Measurements from ENCODE around the gene PNPLA7.
"Not testable (repeated sequence)": the region's sequence is repeated elsewhere in the genome, so short reads cannot be mapped to it uniquely, and the experiment has no call there.

The PNPLA7 gene

DNA sequence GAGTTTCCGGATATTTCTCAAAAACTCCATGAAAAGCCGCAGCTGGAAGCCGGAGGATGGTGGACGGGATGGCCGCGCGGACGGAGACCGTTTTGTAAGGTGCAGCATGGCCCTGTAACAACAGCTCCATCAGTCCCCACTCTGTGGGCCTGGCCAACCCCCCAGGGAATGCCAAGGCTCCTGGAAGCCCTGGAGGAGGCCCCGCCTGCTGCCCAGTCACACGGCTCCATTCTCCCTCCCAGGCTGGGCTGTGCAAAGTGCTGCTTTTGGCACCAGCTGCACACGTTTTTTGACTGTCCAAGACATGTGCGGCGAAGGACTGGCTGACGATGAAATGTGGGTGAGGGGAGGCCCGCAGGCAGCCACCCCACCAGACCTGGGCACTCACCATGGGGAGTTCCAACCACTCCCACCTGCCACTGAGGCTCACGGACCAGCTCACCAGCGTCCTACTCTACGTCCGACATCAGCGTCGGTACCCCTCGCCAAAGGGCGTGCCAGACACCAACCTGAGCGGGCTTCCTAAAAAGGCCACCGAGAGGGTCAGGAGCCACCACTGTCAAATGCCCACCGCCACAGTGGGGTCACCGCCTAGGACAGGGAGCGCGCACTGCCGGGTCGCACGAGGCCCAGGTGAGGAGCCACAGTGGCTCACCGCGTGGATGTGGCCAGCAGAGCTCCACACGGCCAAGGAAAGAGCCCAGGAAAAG, 27.3 kb downstream of the PNPLA7 start:
- Mint-ChIP-seq H3K4me1 (ENCODE audit: low read depth) (peaks cover 4% of the 10 kb centered on the region), H3K36me3 (ENCODE audit: low read depth) (no peaks in the 10 kb centered on the region), H3K9me3 (no peaks in the 10 kb centered on the region), H3K27me3 (peaks cover 13% of the 10 kb centered on the region), H3K27ac (no peak overlapping the region), H3K4me3 (no peak overlapping the region)
- intact Hi-C loops (cut with micrococcal nuclease), result loop anchor here (10.0 kb wide), 1 partner anchor 228 kb away; no protein-coding TSS in a partner anchor

DNA sequence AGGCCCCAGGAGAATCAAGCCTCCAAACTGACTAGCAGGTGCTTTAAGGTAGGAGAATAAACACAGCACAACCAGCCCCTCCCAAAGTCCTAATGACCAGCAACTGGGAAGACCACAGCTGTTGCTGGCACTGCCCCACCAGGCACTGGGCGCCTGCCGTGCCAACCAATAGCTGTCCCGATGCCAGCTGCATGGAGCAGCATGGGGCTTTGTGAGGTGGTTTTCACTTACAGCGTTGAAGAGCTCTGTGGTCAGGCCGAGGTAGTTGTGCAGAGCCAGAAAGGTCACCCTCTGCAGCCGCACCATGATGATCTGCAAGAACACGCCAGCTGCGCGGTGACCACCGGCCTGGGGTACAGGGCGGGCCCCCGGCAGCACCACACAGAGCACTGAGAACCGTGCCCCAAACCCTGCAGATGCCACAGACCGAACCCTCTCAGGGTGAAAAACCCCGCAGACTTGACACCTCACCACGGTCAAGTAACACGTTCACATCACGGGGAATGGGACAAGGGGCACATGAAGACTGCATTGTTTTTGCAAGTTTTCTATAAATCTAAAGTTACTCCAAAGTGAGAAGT, 28.7 kb downstream of the PNPLA7 start:
- Mint-ChIP-seq H3K9me3 (no peaks in the 10 kb centered on the region), H3K27ac (no peak overlapping the region), H3K4me3 (no peak overlapping the region), H3K27me3 (peaks cover 6% of the 10 kb centered on the region), H3K4me1 (ENCODE audit: low read depth) (peaks cover 4% of the 10 kb centered on the region), H3K36me3 (ENCODE audit: low read depth) (no peaks in the 10 kb centered on the region)
- intact Hi-C loops (cut with micrococcal nuclease), result loop anchor here (10.0 kb wide), 1 partner anchor 227 kb away; no protein-coding TSS in a partner anchor

GRCh38 chr9:137520614-137521404, 29.4 kb downstream of the PNPLA7 start:
- no peaks in the 10 kb centered on the region for H3K36me3 Mint-ChIP-seq (ENCODE audit: low read depth)
- H3K27me3 Mint-ChIP-seq, result peaks cover 6% of the 10 kb centered on the region
- intact Hi-C loops (cut with micrococcal nuclease), result loop anchor here (10.0 kb wide), 1 partner anchor 226 kb away; no protein-coding TSS in a partner anchor
- H3K4me3 Mint-ChIP-seq, result no peak overlapping the region
- peaks cover 4% of the 10 kb centered on the region for H3K4me1 Mint-ChIP-seq (ENCODE audit: low read depth)
- no peaks in the 10 kb centered on the region for H3K9me3 Mint-ChIP-seq
- H3K27ac Mint-ChIP-seq, result no peak overlapping the region

DNA sequence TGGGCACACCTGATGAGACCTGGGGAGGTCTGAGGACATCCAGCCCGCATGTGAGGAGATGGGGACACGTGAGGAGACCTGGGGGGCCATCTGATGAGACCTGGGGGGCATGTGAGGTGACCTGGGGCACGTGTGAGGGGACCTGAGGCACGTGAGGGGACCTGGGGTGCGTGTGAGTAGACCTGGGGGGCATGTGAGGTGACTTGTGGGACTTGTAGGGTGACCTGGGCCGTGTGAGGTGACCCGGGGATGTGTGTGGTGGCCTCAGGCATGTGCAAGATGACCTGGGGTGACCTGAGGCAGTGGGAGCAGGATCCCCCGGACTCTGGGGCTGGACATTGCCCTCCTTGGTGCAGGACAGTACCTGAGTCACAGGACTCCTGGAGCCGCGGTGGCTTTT, 30.6 kb downstream of the PNPLA7 start:
- H3K9me3 Mint-ChIP-seq, result no peaks in the 10 kb centered on the region
- H3K27me3 Mint-ChIP-seq, result no peaks in the 10 kb centered on the region
- intact Hi-C loops (cut with micrococcal nuclease), result no loop called here
- no peaks in the 10 kb centered on the region for H3K36me3 Mint-ChIP-seq (ENCODE audit: low read depth)
- no peaks in the 10 kb centered on the region for H3K4me1 Mint-ChIP-seq (ENCODE audit: low read depth)
- H3K4me3 Mint-ChIP-seq, result no peak overlapping the region
- H3K27ac Mint-ChIP-seq, result no peak overlapping the region

GRCh38 chr9:137518661-137519459, 31.3 kb downstream of the PNPLA7 start:
- intact Hi-C loops (cut with micrococcal nuclease); H3K4me3 Mint-ChIP-seq; H3K27ac Mint-ChIP-seq; H3K9me3 Mint-ChIP-seq; H3K4me1 Mint-ChIP-seq (ENCODE audit: low read depth); H3K36me3 Mint-ChIP-seq (ENCODE audit: low read depth); H3K27me3 Mint-ChIP-seq: not testable (repeated sequence)

DNA sequence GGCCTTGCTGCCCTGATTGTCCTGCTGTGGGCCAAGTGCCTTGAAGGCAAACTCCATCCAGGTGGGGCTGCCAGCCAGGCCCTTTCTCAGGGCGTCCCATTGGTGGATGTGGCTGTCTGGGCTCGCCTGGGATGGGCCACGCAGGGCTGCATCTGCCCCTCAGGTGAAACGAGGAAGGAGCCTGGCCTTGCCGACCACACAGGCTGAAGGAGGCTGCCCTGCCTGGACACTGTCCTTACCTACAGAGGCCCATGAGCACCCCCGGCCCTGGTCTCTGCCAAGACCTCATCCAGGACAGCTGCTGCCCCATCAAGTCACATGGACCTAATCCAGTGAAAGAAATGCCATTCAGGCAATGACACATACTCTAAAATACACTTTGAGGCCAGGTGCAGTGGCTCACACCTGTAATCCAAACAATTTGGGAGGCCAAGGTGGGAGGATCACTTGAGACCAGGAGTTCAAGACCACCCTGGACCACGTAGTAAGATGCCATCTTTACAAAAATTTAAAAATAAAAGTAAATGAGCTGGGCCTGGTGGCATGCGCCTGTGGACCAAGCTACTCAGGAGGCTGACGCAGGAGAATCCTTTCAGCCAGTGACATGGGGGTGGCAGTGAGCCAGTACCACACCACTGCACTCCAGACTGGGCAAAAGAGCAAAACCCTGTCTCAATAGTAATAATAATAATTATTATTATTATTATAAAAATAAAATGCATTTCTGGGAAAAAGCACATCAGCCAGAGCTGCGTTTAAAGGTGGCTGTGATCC, 33.9 kb downstream of the PNPLA7 start:
- intact Hi-C loops (cut with micrococcal nuclease), result no loop called here
- H3K27ac Mint-ChIP-seq, result no peak overlapping the region

DNA sequence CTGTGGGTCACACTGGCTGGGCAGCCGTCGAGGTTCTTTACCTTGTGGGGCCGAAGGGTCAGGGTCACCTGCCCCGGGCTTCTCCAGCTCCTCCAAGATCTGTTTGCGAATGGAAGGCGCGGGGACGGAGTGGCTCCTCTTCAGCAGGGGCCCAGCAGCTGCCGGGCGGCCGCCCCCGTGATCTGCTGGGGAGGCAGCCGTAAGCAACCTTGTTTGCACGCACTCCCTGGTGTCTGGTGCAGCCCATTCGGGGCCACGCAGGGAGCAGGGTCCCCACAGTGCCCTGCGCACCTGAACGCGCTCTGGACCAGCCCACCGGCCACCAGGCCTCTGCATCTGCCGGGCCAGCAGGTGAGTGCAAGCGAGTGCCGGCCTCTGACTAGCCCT, 34.9 kb downstream of the PNPLA7 start:
- Mint-ChIP-seq H3K4me1 (ENCODE audit: low read depth) (peaks cover 5% of the 10 kb centered on the region), H3K9me3 (no peaks in the 10 kb centered on the region), H3K36me3 (ENCODE audit: low read depth) (no peaks in the 10 kb centered on the region), H3K4me3 (no peak overlapping the region), H3K27me3 (no peaks in the 10 kb centered on the region), H3K27ac (no peak overlapping the region)
- intact Hi-C loops (cut with micrococcal nuclease), result no loop called here

More for the DNA sequence above, 33.9 kb downstream of the PNPLA7 start:
- H3K36me3 Mint-ChIP-seq (ENCODE audit: low read depth), result no peaks in the 10 kb centered on the region
- H3K4me1 Mint-ChIP-seq (ENCODE audit: low read depth), result peaks cover 5% of the 10 kb centered on the region
- H3K27me3 Mint-ChIP-seq, result no peaks in the 10 kb centered on the region
- H3K4me3 Mint-ChIP-seq, result no peak overlapping the region
- no peaks in the 10 kb centered on the region for H3K9me3 Mint-ChIP-seq

DNA sequence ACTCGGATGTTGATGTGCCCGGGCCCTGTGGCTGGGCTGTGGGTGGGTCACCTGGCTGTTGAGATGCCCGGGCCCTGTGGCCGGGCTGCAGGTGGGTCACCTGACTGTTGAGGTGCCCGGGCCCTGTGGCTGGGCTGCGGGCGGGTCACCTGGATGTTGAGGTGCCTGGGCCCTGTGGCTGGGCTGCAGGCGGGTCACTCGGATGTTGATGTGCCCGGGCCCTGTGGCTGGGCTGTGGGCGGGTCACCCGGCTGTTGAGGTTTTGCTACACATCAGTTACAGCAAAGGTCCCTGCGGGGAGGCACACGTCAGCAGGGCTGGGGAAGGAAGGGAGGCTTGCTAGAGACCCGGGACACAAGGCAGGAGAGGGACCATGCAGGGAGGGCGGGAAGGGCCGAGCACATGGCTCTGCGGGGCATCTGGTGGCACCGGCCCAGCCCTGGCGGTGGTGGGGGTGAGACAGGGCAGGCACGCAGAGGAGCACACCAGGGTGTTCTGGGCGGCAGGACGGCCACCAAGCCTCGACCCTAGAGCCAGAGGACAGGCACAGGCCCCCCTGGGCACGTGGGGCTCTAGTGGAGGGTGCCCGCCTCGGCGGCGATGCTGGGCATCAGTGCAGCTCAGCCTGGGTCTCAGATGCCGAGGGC, 35.4 kb downstream of the PNPLA7 start:
- no peaks in the 10 kb centered on the region for H3K36me3 Mint-ChIP-seq (ENCODE audit: low read depth)
- H3K4me3 Mint-ChIP-seq, result no peak overlapping the region
- peaks cover 1% of the 10 kb centered on the region for H3K9me3 Mint-ChIP-seq
- intact Hi-C loops (cut with micrococcal nuclease), result no loop called here
- H3K4me1 Mint-ChIP-seq (ENCODE audit: low read depth), result peaks cover 5% of the 10 kb centered on the region
- H3K27me3 Mint-ChIP-seq, result no peaks in the 10 kb centered on the region
- no peak overlapping the region for H3K27ac Mint-ChIP-seq

- H3K4me1 Mint-ChIP-seq (ENCODE audit: low read depth); H3K4me3 Mint-ChIP-seq; H3K36me3 Mint-ChIP-seq (ENCODE audit: low read depth); intact Hi-C loops (cut with micrococcal nuclease); H3K27me3 Mint-ChIP-seq; H3K9me3 Mint-ChIP-seq; H3K27ac Mint-ChIP-seq: not testable (repeated sequence)
Measured at GRCh38 chr9:137513801-137514570, 36.2 kb downstream of the PNPLA7 start.

GRCh38 chr9:137513136-137513535, 37.1 kb downstream of the PNPLA7 start:
- H3K27me3 Mint-ChIP-seq; H3K4me3 Mint-ChIP-seq; H3K27ac Mint-ChIP-seq; intact Hi-C loops (cut with micrococcal nuclease); H3K36me3 Mint-ChIP-seq (ENCODE audit: low read depth); H3K4me1 Mint-ChIP-seq (ENCODE audit: low read depth); H3K9me3 Mint-ChIP-seq: not testable (repeated sequence)

GRCh38 chr9:137511758-137512463, 38.3 kb downstream of the PNPLA7 start:
- Mint-ChIP-seq H3K27me3 (peaks cover 3% of the 10 kb centered on the region), H3K9me3 (peaks cover 7% of the 10 kb centered on the region), H3K36me3 (ENCODE audit: low read depth) (peaks cover 6% of the 10 kb centered on the region), H3K4me3 (no peak overlapping the region), H3K4me1 (ENCODE audit: low read depth) (peaks cover 5% of the 10 kb centered on the region), H3K27ac (no peak overlapping the region)
- intact Hi-C loops (cut with micrococcal nuclease), result no loop called here

GRCh38 chr9:137511126-137511525, 39.1 kb downstream of the PNPLA7 start:
- H3K9me3 Mint-ChIP-seq; H3K4me3 Mint-ChIP-seq; intact Hi-C loops (cut with micrococcal nuclease); H3K36me3 Mint-ChIP-seq (ENCODE audit: low read depth); H3K27me3 Mint-ChIP-seq; H3K4me1 Mint-ChIP-seq (ENCODE audit: low read depth); H3K27ac Mint-ChIP-seq: not testable (repeated sequence)

Data from dendritic cell treated with granulocyte-macrophage colony-stimulating factor and Interleukin-4, amounts not matched to agents 40 ng/mL and 50 ng/mL, for 4 days (primary cell).